WERI-Rb-1 (cell line): ENCODE data around the gene AMPH.

Experiments
- DNase-seq: peaks from one replicate; pipeline ENCODE4 v3.0.0-alpha.2; 2020
- H3K27ac ChIP-seq: fragments of 250-450 bp; sonication (Bioruptor Pico); 2 replicates; pipeline ENCODE4 v1.5.1; 2020; ENCODE audit warnings: mild to moderate bottlenecking, moderate library complexity
- H3K27me3 ChIP-seq: fragments of 250-450 bp; sonication (Bioruptor Pico); 2 replicates; pipeline ENCODE4 v1.5.1; 2021; ENCODE audit warnings: mild to moderate bottlenecking, low read depth, moderate library complexity; ENCODE audit not compliant: insufficient read depth, severe bottlenecking
- H3K36me3 ChIP-seq: fragments of 250-450 bp; sonication (Bioruptor Pico); 2 replicates; pipeline ENCODE4 v1.5.1; 2020; ENCODE audit warnings: mild to moderate bottlenecking, moderate library complexity
- H3K4me3 ChIP-seq: 2 replicates; pipeline ENCODE4 v1.5.1; 2011; ENCODE audit warnings: low read depth, mild to moderate bottlenecking, control low read depth, low read length
- H3K9me3 ChIP-seq: fragments of 250-450 bp; sonication (Bioruptor Pico); 2 replicates; pipeline ENCODE4 v1.5.1; 2021; ENCODE audit warnings: mild to moderate bottlenecking, moderate library complexity; ENCODE audit not compliant: severe bottlenecking
- TF ChIP-seq, protein P1 (sequence below): IDR thresholded peaks from 2 replicates; pipeline ENCODE4 v1.5.1; 2011; ENCODE audit warnings: low read depth, mild to moderate bottlenecking, control low read depth, inconsistent platforms, low read length

Gene AMPH

GRCh38 chr7:38424750-38425463 is 206.3 kb downstream of the AMPH start:
- no peak for DNase-seq
- Histone ChIP-seq H3K36me3 (no peaks in the 10 kb centered on the region; the same call in none of the 2 replicates), H3K4me3 (no peak overlapping the region), H3K27me3 (no peaks in the 10 kb centered on the region), H3K9me3 (no peaks in the 10 kb centered on the region), H3K27ac (no peak overlapping the region)
- TF ChIP-seq, protein P1, sequence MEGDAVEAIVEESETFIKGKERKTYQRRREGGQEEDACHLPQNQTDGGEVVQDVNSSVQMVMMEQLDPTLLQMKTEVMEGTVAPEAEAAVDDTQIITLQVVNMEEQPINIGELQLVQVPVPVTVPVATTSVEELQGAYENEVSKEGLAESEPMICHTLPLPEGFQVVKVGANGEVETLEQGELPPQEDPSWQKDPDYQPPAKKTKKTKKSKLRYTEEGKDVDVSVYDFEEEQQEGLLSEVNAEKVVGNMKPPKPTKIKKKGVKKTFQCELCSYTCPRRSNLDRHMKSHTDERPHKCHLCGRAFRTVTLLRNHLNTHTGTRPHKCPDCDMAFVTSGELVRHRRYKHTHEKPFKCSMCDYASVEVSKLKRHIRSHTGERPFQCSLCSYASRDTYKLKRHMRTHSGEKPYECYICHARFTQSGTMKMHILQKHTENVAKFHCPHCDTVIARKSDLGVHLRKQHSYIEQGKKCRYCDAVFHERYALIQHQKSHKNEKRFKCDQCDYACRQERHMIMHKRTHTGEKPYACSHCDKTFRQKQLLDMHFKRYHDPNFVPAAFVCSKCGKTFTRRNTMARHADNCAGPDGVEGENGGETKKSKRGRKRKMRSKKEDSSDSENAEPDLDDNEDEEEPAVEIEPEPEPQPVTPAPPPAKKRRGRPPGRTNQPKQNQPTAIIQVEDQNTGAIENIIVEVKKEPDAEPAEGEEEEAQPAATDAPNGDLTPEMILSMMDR, result no peak

DNA sequence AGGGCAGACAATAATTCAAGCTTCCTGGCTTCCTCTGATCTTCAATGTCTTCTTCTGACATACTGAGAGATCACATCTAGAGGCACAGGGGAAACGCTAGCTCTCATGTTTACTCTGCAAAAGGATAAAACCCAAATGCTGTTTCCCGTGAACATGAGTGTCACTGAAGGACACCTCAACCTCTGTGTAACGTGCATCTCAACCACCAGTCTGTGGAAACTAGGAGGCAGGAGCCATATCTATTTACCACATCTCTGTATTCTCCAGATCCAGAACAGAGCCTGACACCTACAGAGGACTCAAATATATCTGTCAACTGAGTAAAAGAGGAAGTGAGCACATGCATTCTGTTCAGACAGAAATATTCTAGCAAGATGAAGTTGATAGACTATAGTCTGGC is 217.4 kb downstream of the AMPH start:
- Histone ChIP-seq H3K9me3 (no peaks in the 10 kb centered on the region), H3K27ac (no peak overlapping the region), H3K27me3 (no peaks in the 10 kb centered on the region), H3K4me3 (no peak overlapping the region), H3K36me3 (no peaks in the 10 kb centered on the region; the same call in 1 of the 2 replicates)
- no peak for DNase-seq
- TF ChIP-seq, protein P1, result no peak

- Histone ChIP-seq H3K4me3 (no peak overlapping the region), H3K27me3 (no peaks in the 10 kb centered on the region), H3K27ac (peak overlapping the region; percentile 47), H3K9me3 (no peaks in the 10 kb centered on the region), H3K36me3 (no peaks in the 10 kb centered on the region)
- DNase-seq, result peak; percentile 47
- TF ChIP-seq, protein P1, result peak; percentile 40; the same call in 1 of the 2 replicates
Measured at GRCh38 chr7:38411404-38411803, 219.8 kb downstream of the AMPH start.

DNA sequence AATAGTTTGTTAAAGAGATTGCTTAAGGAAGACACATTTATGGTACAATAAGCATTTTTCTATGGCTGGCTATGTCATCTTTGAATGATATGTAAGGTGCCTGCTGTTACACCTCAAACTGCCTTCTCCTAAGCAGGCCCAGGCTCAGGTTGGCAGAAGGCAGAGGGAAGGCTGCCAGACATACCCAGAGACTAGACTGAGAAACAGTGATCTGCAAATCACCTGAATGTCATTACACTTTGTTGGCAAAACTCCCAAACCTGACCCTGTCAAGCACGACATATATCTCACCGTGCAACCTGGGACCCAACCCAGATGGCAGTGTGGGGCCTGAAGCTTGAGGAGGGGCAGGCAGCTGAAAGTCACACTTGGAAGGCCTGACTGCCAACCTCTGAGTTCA is 221.1 kb downstream of the AMPH start:
- H3K27ac ChIP-seq, result peak overlapping the region; percentile 47
- no peaks in the 10 kb centered on the region for H3K9me3 ChIP-seq
- TF ChIP-seq, protein P1, result no peak
- H3K36me3 ChIP-seq, result no peaks in the 10 kb centered on the region
- DNase-seq, result no peak
- no peaks in the 10 kb centered on the region for H3K27me3 ChIP-seq
- H3K4me3 ChIP-seq, result no peak overlapping the region

DNA sequence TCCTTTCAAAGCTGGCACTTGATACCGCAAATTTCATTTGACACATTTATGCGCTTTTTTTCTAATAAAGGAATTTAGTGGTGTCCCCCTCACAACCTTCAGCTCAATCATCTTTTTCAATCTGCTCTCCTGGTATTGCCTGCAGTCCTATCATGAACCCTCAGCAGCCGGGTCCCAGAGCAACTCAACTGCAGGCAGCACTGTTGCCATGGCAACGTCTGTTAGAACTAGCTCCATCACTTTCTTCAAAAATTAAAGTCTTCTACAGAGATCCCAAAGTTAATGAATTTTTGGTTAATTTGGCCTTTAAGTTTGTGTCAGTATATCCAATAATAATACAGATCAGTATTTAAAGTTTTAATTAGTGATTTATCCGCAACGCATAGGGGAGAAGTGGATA is 221.6 kb downstream of the AMPH start:
- Histone ChIP-seq H3K27me3 (no peaks in the 10 kb centered on the region), H3K4me3 (no peak overlapping the region), H3K9me3 (no peaks in the 10 kb centered on the region), H3K36me3 (no peaks in the 10 kb centered on the region), H3K27ac (no peak overlapping the region)
- DNase-seq, result no peak
- TF ChIP-seq, protein P1, result no peak
